MM.1S (cell line): ENCODE data around the gene ENTPD6.

ENCODE experiments used
- CTCF ChIP-seq: fragments of 300-600 bp; sonication (generic); IDR thresholded peaks from 2 replicates; pipeline ENCODE4 v1.5.1; 2016; ENCODE audit warnings: antibody characterized with exemption, low read length, mixed read lengths
- EZH2 ChIP-seq: fragments of 300-600 bp; sonication (generic); optimal IDR thresholded peaks from 2 replicates; pipeline ENCODE3; 2017; ENCODE audit warnings: low read depth, mild to moderate bottlenecking, antibody characterized with exemption, low read length, mixed read lengths
- EZH2phosphoT487 ChIP-seq: fragments of 300-600 bp; sonication (generic); IDR thresholded peaks from 2 replicates; pipeline ENCODE4 v1.6.1; 2018; ENCODE audit warnings: antibody characterized with exemption, low read length

- TF ChIP-seq CTCF (no peak), EZH2 (no peak), EZH2phosphoT487 (no peak)
Observed at GRCh38 chr20:25196786-25197120, 1.2 kb downstream of the ENTPD6 start.
